ENCODE data around the gene ARHGEF28.

The ARHGEF28 gene

GRCh38 chr5:73853091-73853490 lies 227.1 kb downstream of the ARHGEF28 start:
- DNase-seq (ENCODE audit: low read depth, low spot score), result no peak

GRCh38 chr5:73856997-73857396 lies 231.0 kb downstream of the ARHGEF28 start:
- DNase-seq (ENCODE audit: low read depth, low spot score), result no peak

- no peak for DNase-seq (ENCODE audit: low read depth, low spot score)
Measured at GRCh38 chr5:73857446-73857845, 231.4 kb downstream of the ARHGEF28 start.

GRCh38 chr5:73858054-73858453 lies 232.1 kb downstream of the ARHGEF28 start:
- no peak for DNase-seq (ENCODE audit: low read depth, low spot score)

- DNase-seq (ENCODE audit: low read depth, low spot score), result no peak
Measured at GRCh38 chr5:73858776-73859175, 232.8 kb downstream of the ARHGEF28 start.

- no peak for DNase-seq (ENCODE audit: low read depth, low spot score)
Measured at GRCh38 chr5:73859696-73860095, 233.7 kb downstream of the ARHGEF28 start.

GRCh38 chr5:73861313-73861988 lies 235.5 kb downstream of the ARHGEF28 start:
- DNase-seq (ENCODE audit: low read depth, low spot score), result no peak

GRCh38 chr5:73862796-73863195 lies 236.8 kb downstream of the ARHGEF28 start:
- no peak for DNase-seq (ENCODE audit: low read depth, low spot score)

- no peak for DNase-seq (ENCODE audit: low read depth, low spot score)
Measured at GRCh38 chr5:73863876-73864275, 237.9 kb downstream of the ARHGEF28 start.

- DNase-seq (ENCODE audit: low read depth, low spot score), result no peak
Measured at GRCh38 chr5:73865315-73865714, 239.3 kb downstream of the ARHGEF28 start.

- no peak for DNase-seq (ENCODE audit: low read depth, low spot score)
Measured at GRCh38 chr5:73867345-73868335, 241.6 kb downstream of the ARHGEF28 start.

GRCh38 chr5:73883646-73884045 lies 257.6 kb downstream of the ARHGEF28 start:
- DNase-seq (ENCODE audit: low read depth, low spot score), result no peak

- DNase-seq (ENCODE audit: low read depth, low spot score), result no peak
Measured at GRCh38 chr5:73887688-73888087, 261.7 kb downstream of the ARHGEF28 start.

- no peak for DNase-seq (ENCODE audit: low read depth, low spot score)
Measured at GRCh38 chr5:73890569-73890968, 264.6 kb downstream of the ARHGEF28 start.

GRCh38 chr5:73892218-73892617 lies 266.2 kb downstream of the ARHGEF28 start:
- no peak for DNase-seq (ENCODE audit: low read depth, low spot score)

- DNase-seq (ENCODE audit: low read depth, low spot score), result no peak
Measured at GRCh38 chr5:73892806-73893205, 266.8 kb downstream of the ARHGEF28 start.

GRCh38 chr5:73893813-73894212 lies 267.8 kb downstream of the ARHGEF28 start:
- no peak for DNase-seq (ENCODE audit: low read depth, low spot score)

- no peak for DNase-seq (ENCODE audit: low read depth, low spot score)
Measured at GRCh38 chr5:73894860-73895259, 268.9 kb downstream of the ARHGEF28 start.

GRCh38 chr5:73895471-73895870 lies 269.5 kb downstream of the ARHGEF28 start:
- no peak for DNase-seq (ENCODE audit: low read depth, low spot score)

GRCh38 chr5:73896097-73896496 lies 270.1 kb downstream of the ARHGEF28 start:
- DNase-seq (ENCODE audit: low read depth, low spot score), result no peak

- no peak for DNase-seq (ENCODE audit: low read depth, low spot score)
Measured at GRCh38 chr5:73896668-73897067, 270.7 kb downstream of the ARHGEF28 start.

- DNase-seq (ENCODE audit: low read depth, low spot score), result no peak
Measured at GRCh38 chr5:73897893-73898292, 271.9 kb downstream of the ARHGEF28 start.

- no peak for DNase-seq (ENCODE audit: low read depth, low spot score)
Measured at GRCh38 chr5:73899055-73899454, 273.1 kb downstream of the ARHGEF28 start.
